Panc1 (cell line): ENCODE data around the gene CHMP4A. TPM values are rescaled to one million over a fixed set of nuclear protein-coding genes. Genes with fewer than 3 reads are reported as not detected.

Experiments used
- ATAC-seq: fragments of 200-7000 bp; cut with Tn5 transposase; 2 replicates; pipeline ENCODE4 v1.9.1; 2020; ENCODE audit warnings: mild to moderate bottlenecking, moderate library complexity
- BruUV-seq: library from RNA; stranded (reverse); fragments of 400-500 nt; replicated peaks from 2 replicates; lab custom pipeline; 2021; lab: Mats Ljungman, UMichigan
- CTCF ChIA-PET: fragments of 300-600 bp; sonication (Branson Sonifier 250); formaldehyde crosslinking; loops from one replicate; lab custom pipeline; 2022; ENCODE audit warnings: antibody characterized with exemption; lab: Charles Lee
- POLR2A ChIA-PET: fragments of 300-600 bp; sonication (Branson Sonifier 250); formaldehyde crosslinking; loops from one replicate; lab custom pipeline; 2022; ENCODE audit warnings: antibody characterized with exemption; lab: Charles Lee
- DNase-seq: peaks from one replicate; pipeline ENCODE4 v3.0.0-alpha.2; 2010; ENCODE audit warnings: low read depth, low spot score
- H3K27ac ChIP-seq: 2 replicates; pipeline ENCODE4 v1.5.1; 2011; ENCODE audit warnings: mild to moderate bottlenecking, low read length, inconsistent platforms
- H3K27me3 ChIP-seq: fragments of 200-500 bp; sonication (Bioruptor generic); 2 replicates; pipeline ENCODE4 v1.6.0; 2014; ENCODE audit warnings: low read length, inconsistent platforms; ENCODE audit not compliant: control insufficient read depth, insufficient read depth
- H3K36me3 ChIP-seq: fragments of 200-500 bp; sonication (Bioruptor generic); 2 replicates; pipeline ENCODE4 v1.5.1; 2014; ENCODE audit warnings: inconsistent platforms, mild to moderate bottlenecking, low read length, moderate library complexity; ENCODE audit not compliant: control insufficient read depth, insufficient read depth
- H3K4me1 ChIP-seq: 2 replicates; pipeline ENCODE4 v1.5.1; 2011; ENCODE audit warnings: inconsistent platforms, mild to moderate bottlenecking, low read length, moderate library complexity; ENCODE audit not compliant: control insufficient read depth, insufficient read depth
- H3K4me3 ChIP-seq, 2 experiments: 2 replicates each; pipeline ENCODE4 v1.5.1; 2011 to 2012; ENCODE audit warnings: low read depth in 2 of 2, low read length in 2 of 2, mild to moderate bottlenecking in 2 of 2, inconsistent platforms in 1 of 2, moderate library complexity in 1 of 2
- H3K9me3 ChIP-seq: fragments of 200-500 bp; sonication (Bioruptor generic); 2 replicates; pipeline ENCODE4 v1.5.1; 2014; ENCODE audit warnings: low read depth, mild to moderate bottlenecking, inconsistent platforms, low read length, moderate library complexity; ENCODE audit not compliant: control insufficient read depth, insufficient read depth
- POLR2AphosphoS5 ChIP-seq: IDR thresholded peaks from 2 replicates; pipeline ENCODE4 v1.6.1; 2012; ENCODE audit warnings: mild to moderate bottlenecking, low read depth, low read length, moderate library complexity
- SIN3A ChIP-seq: IDR thresholded peaks from 2 replicates; pipeline ENCODE4 v1.6.1; 2012; ENCODE audit warnings: low read depth, mild to moderate bottlenecking, low read length, moderate library complexity, borderline replicate concordance; ENCODE audit not compliant: insufficient read depth
- TCF7L2 ChIP-seq: IDR thresholded peaks from 2 replicates; pipeline ENCODE4 v1.6.1; 2011; ENCODE audit warnings: mild to moderate bottlenecking, low read depth, low read length, inconsistent platforms
- in situ Hi-C: cut with HindIII; loops from 2 replicates; pipeline ENCODE4 v1.10.0; 2016; ENCODE audit warnings: low sequenced_read_pairs, low pct_unique_long_range_greater_than_20kb
- intact Hi-C: fragments of 100-400 bp; cut with micrococcal nuclease; formaldehyde crosslinking; loops from one replicate; pipeline ENCODE4 v1.10.0; 2022; ENCODE audit not compliant: unreplicated experiment
- total RNA-seq: library from RNA; stranded (reverse); gene quantifications from one replicate; pipeline ENCODE4 v1.2.1, GENCODE V29; 2021; ENCODE audit not compliant: unreplicated experiment
- TF ChIP-seq, protein P1 (sequence below), 2 experiments: IDR thresholded peaks; 2 replicates each; pipeline ENCODE4 v1.6.1; 2011 to 2012; ENCODE audit warnings: low read depth in 2 of 2, control low read depth in 1 of 2, low read length in 1 of 2, mild to moderate bottlenecking in 1 of 2, moderate library complexity in 1 of 2; ENCODE audit not compliant: insufficient read depth in 1 of 2
- TF ChIP-seq, protein P2 (sequence below): fragments of 450-650 bp; IDR thresholded peaks from 2 replicates; pipeline ENCODE4 v1.5.1; 2017; ENCODE audit warnings: mild to moderate bottlenecking

The CHMP4A gene
- total RNA-seq, 1 experiment from 2014 or later, result 42.4 TPM

DNA sequence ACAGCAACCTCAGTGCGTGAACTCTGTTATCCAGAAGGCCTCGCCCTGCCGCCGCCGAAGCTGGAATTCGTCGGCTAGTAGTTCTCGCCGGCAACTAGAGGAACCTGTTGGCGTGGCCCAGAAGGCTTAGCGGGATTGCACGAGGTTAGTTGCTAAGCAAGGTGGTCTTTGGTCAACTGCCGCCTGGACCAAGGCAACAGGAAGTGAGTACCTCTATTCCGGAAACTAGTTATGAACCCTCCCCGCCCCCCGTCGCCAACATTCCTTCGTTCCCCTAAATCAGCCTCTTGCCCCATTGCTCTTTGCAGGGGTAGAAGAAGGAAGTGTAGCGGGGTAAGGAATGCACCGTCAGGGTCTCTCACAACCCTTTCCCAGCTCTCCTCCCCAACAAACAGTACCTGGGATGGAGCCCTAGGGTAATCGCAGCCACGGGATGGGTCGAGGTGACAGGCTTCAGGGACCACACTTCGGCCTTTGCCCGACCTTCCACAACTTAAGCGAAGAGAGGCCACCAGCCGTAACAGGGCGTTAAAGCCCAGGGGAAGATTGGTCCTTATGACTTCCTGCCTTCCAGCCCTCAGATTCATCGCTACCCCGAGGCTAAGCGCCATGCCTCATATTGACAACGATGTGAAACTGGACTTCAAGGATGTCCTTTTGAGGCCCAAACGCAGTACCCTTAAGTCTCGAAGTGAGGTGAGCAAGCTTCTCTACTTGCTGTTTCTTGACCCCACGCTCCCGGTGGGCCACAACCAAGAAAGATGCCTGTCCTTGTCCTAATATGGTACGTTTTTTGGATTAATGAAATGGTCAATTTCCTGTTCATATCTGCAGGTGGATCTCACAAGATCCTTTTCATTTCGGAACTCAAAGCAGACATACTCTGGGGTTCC lies 19.6 kb upstream of the CHMP4A start, which contains the start of gene GMPR2:
TSS of gene GMPR2 (plus strand) at position 285 of the 893 bp plus-strand sequence. CDS start at position 610, 325 bp downstream.
- H3K36me3 ChIP-seq, result peaks cover 8% of the 10 kb centered on the region
- in situ Hi-C loops (no loop called here), intact Hi-C loops (no loop called here)

DNA sequence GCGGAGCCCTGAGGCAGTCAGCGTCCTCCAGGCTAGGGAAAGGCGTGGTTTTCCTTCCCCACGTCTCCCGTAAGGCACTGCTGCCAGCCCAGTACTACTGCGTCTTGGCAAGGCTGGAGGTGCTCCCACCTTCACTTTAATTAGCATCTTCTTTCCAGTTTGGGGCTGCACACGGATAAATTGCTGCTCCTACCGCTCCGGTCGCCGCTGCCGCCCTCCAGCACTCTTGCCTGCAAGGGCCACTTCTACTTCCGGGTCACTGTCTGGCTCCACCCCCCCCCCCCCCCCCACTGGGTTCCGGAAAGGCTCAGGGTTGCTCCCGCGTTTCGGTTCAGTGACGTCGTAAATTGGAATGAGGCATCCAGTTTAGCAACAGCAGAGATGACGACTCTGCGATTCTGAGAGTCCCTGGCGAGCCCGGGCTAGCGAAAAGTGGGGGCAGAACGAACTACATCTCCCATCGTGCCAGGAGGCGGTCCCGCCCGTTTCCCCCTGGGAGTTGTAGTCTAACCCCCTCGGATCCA lies 18.9 kb upstream of the CHMP4A start, which contains the start of gene NEDD8:
TSS of gene NEDD8 (minus strand) at position 247 of the 524 bp plus-strand sequence. CDS start at position 147, 100 bp downstream.
- ChIA-PET POLR2A (no interaction called here), CTCF (no interaction called here)
- in situ Hi-C loops, result no loop called here
- TF ChIP-seq POLR2AphosphoS5 (no peak; the same call in 1 of the 2 replicates), TCF7L2 (no peak), SIN3A (no peak)
- TF ChIP-seq, protein P1, sequence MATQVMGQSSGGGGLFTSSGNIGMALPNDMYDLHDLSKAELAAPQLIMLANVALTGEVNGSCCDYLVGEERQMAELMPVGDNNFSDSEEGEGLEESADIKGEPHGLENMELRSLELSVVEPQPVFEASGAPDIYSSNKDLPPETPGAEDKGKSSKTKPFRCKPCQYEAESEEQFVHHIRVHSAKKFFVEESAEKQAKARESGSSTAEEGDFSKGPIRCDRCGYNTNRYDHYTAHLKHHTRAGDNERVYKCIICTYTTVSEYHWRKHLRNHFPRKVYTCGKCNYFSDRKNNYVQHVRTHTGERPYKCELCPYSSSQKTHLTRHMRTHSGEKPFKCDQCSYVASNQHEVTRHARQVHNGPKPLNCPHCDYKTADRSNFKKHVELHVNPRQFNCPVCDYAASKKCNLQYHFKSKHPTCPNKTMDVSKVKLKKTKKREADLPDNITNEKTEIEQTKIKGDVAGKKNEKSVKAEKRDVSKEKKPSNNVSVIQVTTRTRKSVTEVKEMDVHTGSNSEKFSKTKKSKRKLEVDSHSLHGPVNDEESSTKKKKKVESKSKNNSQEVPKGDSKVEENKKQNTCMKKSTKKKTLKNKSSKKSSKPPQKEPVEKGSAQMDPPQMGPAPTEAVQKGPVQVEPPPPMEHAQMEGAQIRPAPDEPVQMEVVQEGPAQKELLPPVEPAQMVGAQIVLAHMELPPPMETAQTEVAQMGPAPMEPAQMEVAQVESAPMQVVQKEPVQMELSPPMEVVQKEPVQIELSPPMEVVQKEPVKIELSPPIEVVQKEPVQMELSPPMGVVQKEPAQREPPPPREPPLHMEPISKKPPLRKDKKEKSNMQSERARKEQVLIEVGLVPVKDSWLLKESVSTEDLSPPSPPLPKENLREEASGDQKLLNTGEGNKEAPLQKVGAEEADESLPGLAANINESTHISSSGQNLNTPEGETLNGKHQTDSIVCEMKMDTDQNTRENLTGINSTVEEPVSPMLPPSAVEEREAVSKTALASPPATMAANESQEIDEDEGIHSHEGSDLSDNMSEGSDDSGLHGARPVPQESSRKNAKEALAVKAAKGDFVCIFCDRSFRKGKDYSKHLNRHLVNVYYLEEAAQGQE (IDR thresholded peaks at IDR 0.05; ENCODE audit: insufficient read depth in 1 of 2, low read depth in 2 of 2, low read length in 1 of 2), result no peak
- TF ChIP-seq, protein P2, sequence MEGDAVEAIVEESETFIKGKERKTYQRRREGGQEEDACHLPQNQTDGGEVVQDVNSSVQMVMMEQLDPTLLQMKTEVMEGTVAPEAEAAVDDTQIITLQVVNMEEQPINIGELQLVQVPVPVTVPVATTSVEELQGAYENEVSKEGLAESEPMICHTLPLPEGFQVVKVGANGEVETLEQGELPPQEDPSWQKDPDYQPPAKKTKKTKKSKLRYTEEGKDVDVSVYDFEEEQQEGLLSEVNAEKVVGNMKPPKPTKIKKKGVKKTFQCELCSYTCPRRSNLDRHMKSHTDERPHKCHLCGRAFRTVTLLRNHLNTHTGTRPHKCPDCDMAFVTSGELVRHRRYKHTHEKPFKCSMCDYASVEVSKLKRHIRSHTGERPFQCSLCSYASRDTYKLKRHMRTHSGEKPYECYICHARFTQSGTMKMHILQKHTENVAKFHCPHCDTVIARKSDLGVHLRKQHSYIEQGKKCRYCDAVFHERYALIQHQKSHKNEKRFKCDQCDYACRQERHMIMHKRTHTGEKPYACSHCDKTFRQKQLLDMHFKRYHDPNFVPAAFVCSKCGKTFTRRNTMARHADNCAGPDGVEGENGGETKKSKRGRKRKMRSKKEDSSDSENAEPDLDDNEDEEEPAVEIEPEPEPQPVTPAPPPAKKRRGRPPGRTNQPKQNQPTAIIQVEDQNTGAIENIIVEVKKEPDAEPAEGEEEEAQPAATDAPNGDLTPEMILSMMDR, result no peak
- Histone ChIP-seq H3K36me3 (peaks cover 11% of the 10 kb centered on the region), H3K9me3 (no peaks in the 10 kb centered on the region), H3K4me3 (peak within 1 kb of the TSS; percentile 87 to 89), H3K27ac (peak within 1 kb of the TSS; percentile 96), H3K4me1 (peaks cover 18% of the 10 kb centered on the region), H3K27me3 (no peaks in the 10 kb centered on the region)
- BruUV-seq, result no TSS peak
- DNase-seq (peak; percentile 79), ATAC-seq (peak; percentile 93)
- intact Hi-C loops, result no loop called here

More for the DNA sequence above, 19.6 kb upstream of the CHMP4A start, which contains the start of gene GMPR2:
- TF ChIP-seq, protein P1 (IDR thresholded peaks at IDR 0.05; ENCODE audit: insufficient read depth in 1 of 2, low read depth in 2 of 2, low read length in 1 of 2), result no peak
- 0 out of 2 replicates have a peak, but pooled peaks have one; percentile 14 for TF ChIP-seq SIN3A
- no peak for TF ChIP-seq POLR2AphosphoS5
- TF ChIP-seq, protein P2, result no peak
- no peak for TF ChIP-seq TCF7L2
- no peaks in the 10 kb centered on the region for H3K9me3 ChIP-seq
- peak within 1 kb of the TSS; percentile 87 to 89 for H3K4me3 ChIP-seq
- no peaks in the 10 kb centered on the region for H3K27me3 ChIP-seq
- ATAC-seq (peak; percentile 79), DNase-seq (no peak)
- CTCF ChIA-PET, result no interaction called here
- BruUV-seq, result TSS peak; percentile 79
- peak within 1 kb of the TSS; percentile 96 for H3K27ac ChIP-seq
- peaks cover 18% of the 10 kb centered on the region for H3K4me1 ChIP-seq
- POLR2A ChIA-PET, result no interaction called here
